Activated T-helper 2 cell treated with anti-CD3 and anti-CD28 coated beads, Interferon-gamma antibody, Interleukin-2, Interleukin-4, amounts not matched to agents 10 μg/mL and 5 μg/mL and 100 μg/mL, durations not matched to agents 14 hours and 24 hours and 36 hours (primary cell): Measurements from ENCODE around the gene ERVFRD-1. TPM values are rescaled to one million over a fixed set of nuclear protein-coding genes. Genes with fewer than 3 reads are reported as not detected.

Experiments
- DNase-seq: peaks from one replicate; pipeline ENCODE4 v3.0.0; 2021; ENCODE audit warnings: low spot score
- H3K27ac Mint-ChIP-seq: one replicate; pipeline ENCODE4 v1.8.0; 2021; ENCODE audit warnings: mixed read lengths
- H3K27me3 Mint-ChIP-seq: one replicate; pipeline ENCODE4 v1.8.0; 2021; ENCODE audit warnings: low read depth, mixed read lengths
- H3K36me3 Mint-ChIP-seq: one replicate; pipeline ENCODE4 v1.8.0; 2021; ENCODE audit warnings: low read depth, mixed read lengths
- H3K4me1 Mint-ChIP-seq: one replicate; pipeline ENCODE4 v1.8.0; 2021; ENCODE audit warnings: low read depth, mixed read lengths
- H3K4me3 Mint-ChIP-seq: one replicate; pipeline ENCODE4 v1.8.0; 2021; ENCODE audit warnings: low read depth, mild to moderate bottlenecking, moderate library complexity, mixed read lengths
- H3K9me3 Mint-ChIP-seq: one replicate; pipeline ENCODE4 v1.8.0; 2021; ENCODE audit warnings: mixed read lengths
- intact Hi-C: fragments of 100-400 bp; cut with micrococcal nuclease; formaldehyde crosslinking; loops from one replicate; pipeline ENCODE4 v1.15.1; 2023
- total RNA-seq: library from RNA; stranded (reverse); gene quantifications from 2 replicates; pipeline ENCODE4 v1.2.3, GENCODE V29; 2022

The ERVFRD-1 gene
- total RNA-seq, 1 donor from 2014 or later, result not detected

DNA sequence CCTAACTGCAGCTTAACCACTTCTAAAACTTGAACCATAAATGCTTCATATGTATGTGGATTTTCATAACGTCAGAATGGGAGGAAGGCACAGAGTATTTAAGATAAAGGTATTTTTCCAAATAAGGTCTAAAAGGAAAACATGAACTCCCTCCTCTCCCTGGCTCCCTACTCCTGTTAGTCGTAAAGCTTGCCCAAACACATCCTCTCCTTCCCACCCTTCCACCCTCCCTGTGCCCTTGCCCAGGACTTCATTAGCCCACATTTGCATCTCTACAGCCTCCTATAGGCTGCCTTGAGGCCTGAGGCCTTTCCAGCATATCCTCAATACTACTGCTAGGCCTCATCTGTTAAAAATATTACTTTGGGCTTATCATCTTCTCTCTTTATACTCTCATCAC lies 35.0 kb downstream of the ERVFRD-1 start:
- no peak for DNase-seq
- H3K9me3 Mint-ChIP-seq, result no peaks in the 10 kb centered on the region
- intact Hi-C loops, result no loop called here
- H3K27ac Mint-ChIP-seq, result no peak overlapping the region
- H3K36me3 Mint-ChIP-seq, result no peaks in the 10 kb centered on the region
- H3K4me1 Mint-ChIP-seq, result no peaks in the 10 kb centered on the region
- H3K4me3 Mint-ChIP-seq, result no peak overlapping the region
- H3K27me3 Mint-ChIP-seq, result peaks cover 14% of the 10 kb centered on the region

DNA sequence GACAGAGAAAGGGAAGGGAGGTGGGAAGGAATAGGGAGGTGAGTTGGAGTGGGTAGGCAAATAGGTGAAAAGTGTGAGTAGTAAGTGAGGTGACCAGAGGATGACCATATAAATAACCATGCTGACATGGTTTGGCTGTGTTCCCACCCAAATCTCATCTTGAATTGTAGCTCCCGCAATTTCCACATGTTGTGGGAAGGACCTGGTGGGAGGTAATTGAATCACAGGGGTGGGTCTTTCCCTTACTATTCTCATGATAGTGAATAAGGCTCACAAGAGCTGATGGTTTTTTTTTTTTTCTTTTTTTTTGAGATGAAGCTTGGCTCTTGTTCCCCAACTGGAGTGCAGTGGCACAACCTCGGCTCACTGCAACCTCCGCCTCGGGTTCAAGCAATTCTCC lies 39.4 kb downstream of the ERVFRD-1 start:
- H3K36me3 Mint-ChIP-seq, result no peaks in the 10 kb centered on the region
- intact Hi-C loops, result no loop called here
- H3K27ac Mint-ChIP-seq, result no peak overlapping the region
- no peaks in the 10 kb centered on the region for H3K9me3 Mint-ChIP-seq
- no peaks in the 10 kb centered on the region for H3K4me1 Mint-ChIP-seq
- no peak overlapping the region for H3K4me3 Mint-ChIP-seq
- H3K27me3 Mint-ChIP-seq, result peaks cover 10% of the 10 kb centered on the region
- no peak for DNase-seq

DNA sequence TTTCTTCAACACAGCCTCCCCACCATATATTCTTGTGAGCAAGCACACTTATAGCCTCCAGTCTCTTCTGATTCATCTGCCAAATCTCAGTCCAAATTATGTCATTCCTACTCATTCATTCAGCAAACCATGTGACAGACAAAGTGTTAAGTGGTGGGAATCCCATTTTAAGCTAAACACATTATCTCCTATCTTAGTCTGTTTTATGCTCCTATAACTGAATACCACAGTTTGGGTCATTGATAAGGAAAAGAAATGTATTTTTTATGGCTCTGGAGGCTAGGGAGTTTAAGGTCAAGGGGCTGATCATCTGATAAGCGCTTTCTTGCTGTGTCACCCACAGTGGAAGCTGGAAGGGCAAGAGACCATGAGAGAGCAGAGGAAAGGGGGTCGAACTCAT lies 41.8 kb downstream of the ERVFRD-1 start:
- no peak for DNase-seq
- H3K27me3 Mint-ChIP-seq, result peaks cover 10% of the 10 kb centered on the region
- no peaks in the 10 kb centered on the region for H3K9me3 Mint-ChIP-seq
- intact Hi-C loops, result loop anchor here (1.0 to 2.0 kb wide), 2 partner anchors 115 to 591 kb away; no protein-coding TSS in a partner anchor
- no peak overlapping the region for H3K4me3 Mint-ChIP-seq
- H3K27ac Mint-ChIP-seq, result no peak overlapping the region
- no peaks in the 10 kb centered on the region for H3K36me3 Mint-ChIP-seq
- H3K4me1 Mint-ChIP-seq, result no peaks in the 10 kb centered on the region

- intact Hi-C loops, result no loop called here
- Mint-ChIP-seq H3K9me3 (no peaks in the 10 kb centered on the region), H3K36me3 (no peaks in the 10 kb centered on the region)
Observed at GRCh38 chr6:11067348-11067747, 44.2 kb downstream of the ERVFRD-1 start.

DNA sequence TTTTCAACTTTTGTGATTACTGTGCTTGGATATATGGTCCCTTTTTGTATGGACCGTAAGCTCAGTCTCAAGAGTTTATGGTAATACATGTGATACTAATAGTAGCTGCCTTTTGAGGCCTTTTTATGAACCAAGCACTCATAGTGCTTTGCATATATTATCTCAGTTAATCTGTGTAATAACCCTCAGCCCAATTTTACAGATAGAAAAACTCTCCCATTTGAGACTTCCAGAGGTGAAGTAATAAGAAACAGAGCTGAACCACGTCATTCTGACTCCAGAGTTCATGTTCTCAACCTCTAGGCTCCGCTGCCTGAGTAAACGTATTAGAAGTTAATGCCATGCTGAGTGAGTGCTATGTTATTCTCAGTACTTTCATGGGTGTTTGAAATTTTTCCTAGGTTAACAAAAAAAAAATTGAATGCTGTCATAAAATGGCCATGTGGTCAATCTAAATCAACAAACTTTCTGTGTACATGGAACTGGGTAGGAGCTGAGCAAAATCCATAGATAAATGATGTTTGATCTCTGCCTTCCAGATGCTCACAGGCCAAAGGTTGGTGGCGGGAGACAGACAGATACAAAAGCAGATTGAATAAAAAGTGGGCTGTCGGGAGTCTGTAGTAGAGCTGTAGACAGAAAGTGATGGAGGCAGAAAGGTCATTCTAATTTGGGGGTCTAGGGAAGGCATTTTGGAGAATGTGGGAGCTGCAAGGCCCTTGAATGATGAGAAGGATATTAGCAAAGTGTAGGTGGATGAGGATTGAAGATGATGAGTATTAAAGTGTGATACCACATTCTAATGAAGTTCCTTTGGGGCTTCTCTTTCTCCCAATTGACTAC lies 44.8 kb downstream of the ERVFRD-1 start:
- no peak overlapping the region for H3K27ac Mint-ChIP-seq
- H3K36me3 Mint-ChIP-seq, result no peaks in the 10 kb centered on the region
- no peaks in the 10 kb centered on the region for H3K9me3 Mint-ChIP-seq
- peaks cover 10% of the 10 kb centered on the region for H3K27me3 Mint-ChIP-seq
- H3K4me1 Mint-ChIP-seq, result no peaks in the 10 kb centered on the region
- no peak for DNase-seq
- intact Hi-C loops, result no loop called here
- no peak overlapping the region for H3K4me3 Mint-ChIP-seq

More at GRCh38 chr6:11067348-11067747, 44.2 kb downstream of the ERVFRD-1 start:
- Mint-ChIP-seq H3K27me3 (peaks cover 12% of the 10 kb centered on the region), H3K27ac (no peak overlapping the region), H3K4me1 (no peaks in the 10 kb centered on the region), H3K4me3 (no peak overlapping the region)
- no peak for DNase-seq

DNA sequence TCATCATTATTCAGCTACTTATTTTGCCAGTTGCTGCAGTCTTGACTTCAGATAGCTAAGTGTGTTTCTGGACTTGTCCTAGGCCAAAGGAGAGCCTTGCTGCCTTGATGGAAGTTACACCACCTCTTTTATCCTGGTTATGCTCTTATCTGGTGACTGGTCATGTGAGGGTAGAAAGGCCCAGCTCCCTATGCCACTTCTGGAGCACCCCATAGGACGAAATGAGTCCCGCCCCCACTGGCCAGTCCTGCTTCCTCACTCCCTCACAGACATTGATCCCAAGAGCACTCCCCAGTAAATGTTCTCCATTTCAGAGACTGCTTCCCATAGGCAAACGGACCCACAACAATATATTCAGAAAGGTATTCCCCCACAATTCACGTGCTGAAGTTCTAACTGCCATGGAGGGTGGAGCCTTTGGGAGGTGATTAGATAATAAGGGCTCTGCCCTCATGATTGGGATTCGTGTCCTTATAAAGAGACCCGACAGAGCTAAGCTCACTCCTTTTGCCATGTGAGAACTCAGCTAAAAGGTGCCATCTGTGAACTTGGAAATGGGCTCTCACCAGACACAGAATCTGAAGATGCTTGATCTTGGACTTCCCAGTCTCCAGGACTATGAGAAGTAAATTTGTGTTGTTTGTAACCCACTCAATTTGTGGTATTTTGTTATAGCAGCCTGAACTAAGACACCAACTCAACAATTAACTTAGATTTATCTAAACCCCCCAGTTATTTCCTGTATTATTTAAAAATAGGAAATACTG lies 45.9 kb downstream of the ERVFRD-1 start:
- DNase-seq, result no peak
- H3K36me3 Mint-ChIP-seq, result no peaks in the 10 kb centered on the region
- H3K4me1 Mint-ChIP-seq, result no peaks in the 10 kb centered on the region
- intact Hi-C loops, result no loop called here
- peaks cover 9% of the 10 kb centered on the region for H3K27me3 Mint-ChIP-seq
- no peak overlapping the region for H3K27ac Mint-ChIP-seq
- no peaks in the 10 kb centered on the region for H3K9me3 Mint-ChIP-seq
- H3K4me3 Mint-ChIP-seq, result no peak overlapping the region

DNA sequence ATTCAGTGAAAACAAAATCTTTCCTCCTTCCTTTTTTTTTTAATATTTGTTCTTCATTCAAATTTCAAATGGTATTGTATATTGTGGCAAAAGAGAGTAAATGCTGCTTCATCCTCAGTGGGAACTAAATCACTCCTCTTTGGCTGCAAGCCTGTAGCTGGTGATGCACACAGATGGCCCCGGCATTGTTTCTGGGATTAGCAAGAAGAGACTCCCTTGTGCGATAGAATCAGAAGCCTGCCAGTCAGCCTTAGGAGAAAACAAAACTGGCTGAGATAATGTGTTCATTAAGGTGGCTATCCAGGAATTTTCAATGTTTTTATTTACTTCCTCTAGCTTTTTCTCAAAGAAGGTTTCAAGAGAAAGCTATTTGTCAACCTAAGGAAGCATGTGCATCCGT lies 46.7 kb downstream of the ERVFRD-1 start:
- Mint-ChIP-seq H3K36me3 (no peaks in the 10 kb centered on the region), H3K4me3 (no peak overlapping the region), H3K9me3 (no peaks in the 10 kb centered on the region), H3K4me1 (no peaks in the 10 kb centered on the region), H3K27me3 (peaks cover 10% of the 10 kb centered on the region), H3K27ac (no peak overlapping the region)
- DNase-seq, result no peak
- intact Hi-C loops, result no loop called here

GRCh38 chr6:11062715-11063114 lies 48.8 kb downstream of the ERVFRD-1 start:
- no peak overlapping the region for H3K27ac Mint-ChIP-seq
- DNase-seq, result no peak
- peaks cover 10% of the 10 kb centered on the region for H3K27me3 Mint-ChIP-seq
- H3K36me3 Mint-ChIP-seq, result no peaks in the 10 kb centered on the region
- intact Hi-C loops, result no loop called here
- no peak overlapping the region for H3K4me3 Mint-ChIP-seq
- H3K4me1 Mint-ChIP-seq, result no peaks in the 10 kb centered on the region
- no peaks in the 10 kb centered on the region for H3K9me3 Mint-ChIP-seq

GRCh38 chr6:11062083-11062482 lies 49.4 kb downstream of the ERVFRD-1 start:
- Mint-ChIP-seq H3K36me3 (no peaks in the 10 kb centered on the region), H3K27ac (no peak overlapping the region), H3K27me3 (peaks cover 10% of the 10 kb centered on the region), H3K9me3 (no peaks in the 10 kb centered on the region), H3K4me3 (no peak overlapping the region), H3K4me1 (no peaks in the 10 kb centered on the region)
- intact Hi-C loops, result no loop called here
- no peak for DNase-seq

DNA sequence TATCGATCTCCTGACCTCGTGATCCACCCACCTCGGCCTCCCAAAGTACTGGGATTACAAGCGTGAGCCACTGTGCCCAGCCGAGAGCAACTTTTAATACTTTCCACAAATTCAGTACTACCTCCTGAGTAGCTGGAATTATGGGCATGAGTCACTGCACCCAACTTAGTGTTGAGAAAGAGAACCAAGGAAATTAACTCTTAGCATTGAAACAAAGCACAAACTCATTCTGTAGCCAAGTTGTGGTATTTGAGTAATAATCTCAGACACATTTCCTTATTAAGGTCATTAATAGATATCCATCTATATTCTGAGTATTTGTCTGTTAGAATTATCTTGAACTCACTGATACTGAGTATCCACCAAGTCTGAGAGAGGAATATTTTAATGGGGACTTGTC lies 53.1 kb downstream of the ERVFRD-1 start:
- no peaks in the 10 kb centered on the region for H3K4me1 Mint-ChIP-seq
- H3K27ac Mint-ChIP-seq, result no peak overlapping the region
- no peaks in the 10 kb centered on the region for H3K9me3 Mint-ChIP-seq
- H3K36me3 Mint-ChIP-seq, result no peaks in the 10 kb centered on the region
- no peak overlapping the region for H3K4me3 Mint-ChIP-seq
- intact Hi-C loops, result no loop called here
- DNase-seq, result no peak
- H3K27me3 Mint-ChIP-seq, result peaks cover 9% of the 10 kb centered on the region

- no peak overlapping the region for H3K27ac Mint-ChIP-seq
- DNase-seq, result no peak
- H3K4me1 Mint-ChIP-seq, result no peaks in the 10 kb centered on the region
- no peaks in the 10 kb centered on the region for H3K9me3 Mint-ChIP-seq
- no peaks in the 10 kb centered on the region for H3K36me3 Mint-ChIP-seq
- H3K27me3 Mint-ChIP-seq, result peaks cover 8% of the 10 kb centered on the region
- intact Hi-C loops, result no loop called here
- no peak overlapping the region for H3K4me3 Mint-ChIP-seq
Observed at GRCh38 chr6:11056871-11057270, 54.7 kb downstream of the ERVFRD-1 start.

- DNase-seq, result no peak
- no peaks in the 10 kb centered on the region for H3K4me1 Mint-ChIP-seq
- no peaks in the 10 kb centered on the region for H3K9me3 Mint-ChIP-seq
- no peak overlapping the region for H3K4me3 Mint-ChIP-seq
- no peak overlapping the region for H3K27ac Mint-ChIP-seq
- intact Hi-C loops, result no loop called here
- H3K27me3 Mint-ChIP-seq, result peaks cover 9% of the 10 kb centered on the region
- H3K36me3 Mint-ChIP-seq, result no peaks in the 10 kb centered on the region
Observed at GRCh38 chr6:11055127-11055627, 56.3 kb downstream of the ERVFRD-1 start.

DNA sequence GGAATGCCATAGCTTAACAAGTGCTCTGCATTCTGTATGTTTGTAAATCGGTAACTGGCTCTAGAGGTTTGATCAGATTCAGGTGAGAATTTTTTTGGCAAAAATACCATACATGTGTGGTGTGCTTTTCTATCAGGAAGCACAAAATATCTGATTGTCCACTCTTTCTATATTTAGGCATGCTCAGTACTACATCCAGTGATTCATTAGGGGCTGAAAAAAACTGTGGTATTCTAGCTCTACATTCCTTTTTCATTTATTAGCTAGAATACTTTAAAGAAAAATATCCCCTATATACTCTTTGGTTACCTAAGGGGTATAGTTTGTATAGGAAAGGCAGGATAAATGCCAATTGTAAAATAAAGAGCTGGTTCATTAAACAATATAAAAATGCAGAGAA lies 56.8 kb downstream of the ERVFRD-1 start:
- no peaks in the 10 kb centered on the region for H3K36me3 Mint-ChIP-seq
- H3K4me3 Mint-ChIP-seq, result no peak overlapping the region
- no peak overlapping the region for H3K27ac Mint-ChIP-seq
- H3K27me3 Mint-ChIP-seq, result peaks cover 10% of the 10 kb centered on the region
- H3K9me3 Mint-ChIP-seq, result no peaks in the 10 kb centered on the region
- no peaks in the 10 kb centered on the region for H3K4me1 Mint-ChIP-seq
- intact Hi-C loops, result no loop called here
- DNase-seq, result no peak
